HEK293 (cell line): ENCODE data around the gene POLR3E.

Source experiments
- CTCF ChIA-PET: fragments of 350-600 bp; formaldehyde crosslinking; extraction: SDS; loops from one replicate; lab custom pipeline; 2021; ENCODE audit warnings: antibody characterized with exemption; lab: Yijun Ruan, JAX
- POLR2A ChIA-PET: fragments of 300-600 bp; formaldehyde crosslinking; extraction: SDS; loops from one replicate; lab custom pipeline; 2020; ENCODE audit warnings: antibody characterized with exemption, inconsistent platforms; lab: Yijun Ruan, JAX
- H3K27ac ChIP-seq: fragments of 200-500 bp; sonication (Bioruptor generic); 2 replicates; pipeline ENCODE4 v1.5.1; 2014; ENCODE audit warnings: low read depth, low read length, control low read depth, inconsistent platforms; ENCODE audit errors: extremely low read depth
- H3K36me3 ChIP-seq, 2 experiments: fragments of 200-500 bp in 1 of 2; sonication (Bioruptor generic) in 1 of 2; 1 replicate in 1 of 2; 2 replicates in 1 of 2; pipeline ENCODE4 v1.5.1; 2014 to 2017; ENCODE audit warnings: inconsistent platforms in 2 of 2, low read length in 2 of 2; ENCODE audit not compliant: control insufficient read depth in 2 of 2, insufficient read depth in 1 of 2
- H3K4me1 ChIP-seq: fragments of 200-500 bp; sonication (Bioruptor generic); 2 replicates; pipeline ENCODE4 v1.5.1; 2014; ENCODE audit warnings: mild to moderate bottlenecking, low read length, inconsistent platforms; ENCODE audit not compliant: control insufficient read depth, insufficient read depth
- H3K4me3 ChIP-seq: 2 replicates; pipeline ENCODE4 v1.5.1; 2011; ENCODE audit warnings: low read depth, mild to moderate bottlenecking, control low read depth, low read length, moderate library complexity
- H3K9me3 ChIP-seq: fragments of 200-500 bp; sonication (Bioruptor generic); 2 replicates; pipeline ENCODE4 v1.5.1; 2014; ENCODE audit warnings: low read depth, low read length, inconsistent platforms; ENCODE audit not compliant: control insufficient read depth, insufficient read depth
- BCL11B ChIP-seq: fragments of 450-650 bp; formaldehyde crosslinking; IDR thresholded peaks from 2 replicates; pipeline ENCODE4 v1.5.1; 2016; ENCODE audit warnings: low read depth, missing biosample characterization, missing genetic modification characterization
- EGR2 ChIP-seq: fragments of 450-650 bp; formaldehyde crosslinking; IDR thresholded peaks from 2 replicates; pipeline ENCODE4 v1.5.1; 2016; ENCODE audit warnings: low read depth, missing biosample characterization, missing genetic modification characterization
- KLF9 ChIP-seq: fragments of 450-650 bp; formaldehyde crosslinking; IDR thresholded peaks from 2 replicates; pipeline ENCODE4 v1.5.1; 2016; ENCODE audit warnings: missing biosample characterization, missing genetic modification characterization, low read depth
- SCRT2 ChIP-seq: fragments of 450-650 bp; formaldehyde crosslinking; IDR thresholded peaks from 2 replicates; pipeline ENCODE4 v1.5.1; 2016; ENCODE audit warnings: missing biosample characterization, missing genetic modification characterization
- YY2 ChIP-seq: fragments of 450-650 bp; formaldehyde crosslinking; IDR thresholded peaks from 2 replicates; pipeline ENCODE4 v1.5.1; 2016; ENCODE audit warnings: missing biosample characterization, missing genetic modification characterization
- ZBTB17 ChIP-seq: fragments of 450-650 bp; formaldehyde crosslinking; IDR thresholded peaks from 2 replicates; pipeline ENCODE4 v1.5.1; 2016; ENCODE audit warnings: missing biosample characterization, missing genetic modification characterization
- ZNF114 ChIP-seq: fragments of 450-650 bp; formaldehyde crosslinking; IDR thresholded peaks from 2 replicates; pipeline ENCODE4 v1.5.0; 2017; ENCODE audit warnings: missing biosample characterization, missing genetic modification characterization
- ZNF169 ChIP-seq: fragments of 450-650 bp; formaldehyde crosslinking; IDR thresholded peaks from 2 replicates; pipeline ENCODE4 v1.5.1; 2016; ENCODE audit warnings: missing biosample characterization, missing genetic modification characterization
- ZNF19 ChIP-seq: fragments of 450-650 bp; formaldehyde crosslinking; IDR thresholded peaks from 2 replicates; pipeline ENCODE4; 2016; ENCODE audit warnings: missing biosample characterization, missing genetic modification characterization, low read depth
- ZNF2 ChIP-seq: fragments of 450-650 bp; formaldehyde crosslinking; IDR thresholded peaks from 2 replicates; pipeline ENCODE4 v1.5.1; 2016; ENCODE audit warnings: missing biosample characterization, missing genetic modification characterization
- ZNF311 ChIP-seq: fragments of 450-650 bp; formaldehyde crosslinking; IDR thresholded peaks from 2 replicates; pipeline ENCODE4 v1.5.1; 2017; ENCODE audit warnings: missing biosample characterization, missing genetic modification characterization, borderline replicate concordance
- ZNF37A ChIP-seq: fragments of 450-650 bp; IDR thresholded peaks from 2 replicates; pipeline ENCODE4 v1.5.1; 2018; ENCODE audit warnings: missing biosample characterization, missing genetic modification characterization
- ZNF548 ChIP-seq: fragments of 450-650 bp; formaldehyde crosslinking; IDR thresholded peaks from 2 replicates; pipeline ENCODE4 v1.5.1; 2016; ENCODE audit warnings: missing biosample characterization, missing genetic modification characterization
- ZNF555 ChIP-seq: fragments of 450-650 bp; formaldehyde crosslinking; conservative IDR thresholded peaks from 2 replicates; pipeline ENCODE4 v1.5.1; 2017; ENCODE audit warnings: missing biosample characterization, mild to moderate bottlenecking, missing genetic modification characterization, inconsistent platforms
- ZNF623 ChIP-seq: fragments of 450-650 bp; formaldehyde crosslinking; IDR thresholded peaks from 2 replicates; pipeline ENCODE4 v1.5.1; 2016; ENCODE audit warnings: missing biosample characterization, missing genetic modification characterization
- ZNF654 ChIP-seq: fragments of 450-650 bp; formaldehyde crosslinking; IDR thresholded peaks from 2 replicates; pipeline ENCODE4 v1.5.1; 2016; ENCODE audit warnings: low read depth, missing biosample characterization, missing genetic modification characterization
- ZNF660 ChIP-seq: fragments of 450-650 bp; IDR thresholded peaks from 2 replicates; pipeline ENCODE4 v1.5.1; 2018; ENCODE audit warnings: missing biosample characterization, mild to moderate bottlenecking, missing genetic modification characterization
- TF ChIP-seq, protein P1 (sequence below): fragments of 450-650 bp; formaldehyde crosslinking; IDR thresholded peaks from 2 replicates; pipeline ENCODE4 v1.5.1; 2016; ENCODE audit warnings: missing biosample characterization, missing genetic modification characterization
- TF ChIP-seq, protein P2 (sequence below): fragments of 450-650 bp; formaldehyde crosslinking; IDR thresholded peaks from 2 replicates; pipeline ENCODE4 v1.5.1; 2016; ENCODE audit warnings: missing biosample characterization, missing genetic modification characterization, low read depth
- TF ChIP-seq, protein P3 (sequence below): fragments of 450-650 bp; formaldehyde crosslinking; IDR thresholded peaks from 2 replicates; pipeline ENCODE4 v1.5.1; 2017; ENCODE audit warnings: missing biosample characterization, missing genetic modification characterization
- TF ChIP-seq, protein P4 (sequence below): fragments of 450-650 bp; IDR thresholded peaks from 2 replicates; pipeline ENCODE4 v1.5.1; 2018; ENCODE audit warnings: missing biosample characterization, missing genetic modification characterization
- TF ChIP-seq, protein P5 (sequence below): fragments of 450-650 bp; formaldehyde crosslinking; IDR thresholded peaks from 2 replicates; pipeline ENCODE4 v1.5.1; 2016; ENCODE audit warnings: missing biosample characterization, missing genetic modification characterization

Gene POLR3E

DNA sequence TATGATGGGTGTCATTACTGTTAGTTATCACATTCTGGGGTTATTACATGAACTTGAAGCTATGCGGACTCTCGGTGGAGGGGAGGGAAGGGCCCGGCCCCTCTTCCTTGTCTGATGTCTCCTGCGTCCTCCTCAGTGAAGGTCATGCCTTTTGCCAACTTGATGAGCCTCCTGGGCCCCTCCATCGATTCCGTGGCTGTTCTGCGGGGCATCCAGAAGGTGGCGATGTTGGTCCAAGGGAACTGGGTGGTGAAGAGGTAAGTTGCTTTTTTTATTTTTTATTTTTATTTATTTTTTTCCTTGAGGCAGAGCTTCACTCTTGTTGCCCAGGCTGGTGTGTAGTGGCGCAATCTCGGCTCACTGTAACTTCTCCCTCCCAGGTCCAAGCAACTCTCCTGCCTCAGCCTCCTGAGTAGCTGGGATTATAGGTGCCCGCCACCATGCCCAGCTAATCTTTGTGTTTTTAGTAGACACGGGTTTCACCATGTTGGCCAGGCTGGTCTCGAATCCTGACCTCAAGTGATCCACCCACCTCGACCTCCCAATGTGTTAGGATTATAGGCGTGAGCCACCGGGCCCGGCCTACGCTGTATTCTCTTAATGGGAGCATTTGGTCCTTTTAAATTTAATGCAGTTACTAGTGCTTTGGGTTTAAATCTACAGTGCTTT is 21.6 kb downstream of the POLR3E start (continued):
- TF ChIP-seq, protein P1, sequence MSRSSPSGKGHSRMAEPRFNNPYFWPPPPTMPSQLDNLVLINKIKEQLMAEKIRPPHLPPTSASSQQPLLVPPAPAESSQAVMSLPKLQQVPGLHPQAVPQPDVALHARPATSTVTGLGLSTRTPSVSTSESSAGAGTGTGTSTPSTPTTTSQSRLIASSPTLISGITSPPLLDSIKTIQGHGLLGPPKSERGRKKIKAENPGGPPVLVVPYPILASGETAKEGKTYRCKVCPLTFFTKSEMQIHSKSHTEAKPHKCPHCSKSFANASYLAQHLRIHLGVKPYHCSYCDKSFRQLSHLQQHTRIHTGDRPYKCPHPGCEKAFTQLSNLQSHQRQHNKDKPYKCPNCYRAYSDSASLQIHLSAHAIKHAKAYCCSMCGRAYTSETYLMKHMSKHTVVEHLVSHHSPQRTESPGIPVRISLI (tag by site-specific recombination), result peak; percentile 26; the same call in 1 of the 2 replicates
- peak; percentile 86 for TF ChIP-seq ZNF654 (tag by site-specific recombination)
- no peak for TF ChIP-seq ZNF555 (tag by site-specific recombination)
- no peak for TF ChIP-seq KLF9
- no peak for TF ChIP-seq ZNF311
- TF ChIP-seq, protein P2, sequence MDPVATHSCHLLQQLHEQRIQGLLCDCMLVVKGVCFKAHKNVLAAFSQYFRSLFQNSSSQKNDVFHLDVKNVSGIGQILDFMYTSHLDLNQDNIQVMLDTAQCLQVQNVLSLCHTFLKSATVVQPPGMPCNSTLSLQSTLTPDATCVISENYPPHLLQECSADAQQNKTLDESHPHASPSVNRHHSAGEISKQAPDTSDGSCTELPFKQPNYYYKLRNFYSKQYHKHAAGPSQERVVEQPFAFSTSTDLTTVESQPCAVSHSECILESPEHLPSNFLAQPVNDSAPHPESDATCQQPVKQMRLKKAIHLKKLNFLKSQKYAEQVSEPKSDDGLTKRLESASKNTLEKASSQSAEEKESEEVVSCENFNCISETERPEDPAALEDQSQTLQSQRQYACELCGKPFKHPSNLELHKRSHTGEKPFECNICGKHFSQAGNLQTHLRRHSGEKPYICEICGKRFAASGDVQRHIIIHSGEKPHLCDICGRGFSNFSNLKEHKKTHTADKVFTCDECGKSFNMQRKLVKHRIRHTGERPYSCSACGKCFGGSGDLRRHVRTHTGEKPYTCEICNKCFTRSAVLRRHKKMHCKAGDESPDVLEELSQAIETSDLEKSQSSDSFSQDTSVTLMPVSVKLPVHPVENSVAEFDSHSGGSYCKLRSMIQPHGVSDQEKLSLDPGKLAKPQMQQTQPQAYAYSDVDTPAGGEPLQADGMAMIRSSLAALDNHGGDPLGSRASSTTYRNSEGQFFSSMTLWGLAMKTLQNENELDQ, result no peak
- TF ChIP-seq ZBTB17 (tag by site-specific recombination), result no peak
- no peak for TF ChIP-seq ZNF37A
- no peak for TF ChIP-seq ZNF548 (tag by site-specific recombination)
- TF ChIP-seq ZNF623, result no peak

DNA sequence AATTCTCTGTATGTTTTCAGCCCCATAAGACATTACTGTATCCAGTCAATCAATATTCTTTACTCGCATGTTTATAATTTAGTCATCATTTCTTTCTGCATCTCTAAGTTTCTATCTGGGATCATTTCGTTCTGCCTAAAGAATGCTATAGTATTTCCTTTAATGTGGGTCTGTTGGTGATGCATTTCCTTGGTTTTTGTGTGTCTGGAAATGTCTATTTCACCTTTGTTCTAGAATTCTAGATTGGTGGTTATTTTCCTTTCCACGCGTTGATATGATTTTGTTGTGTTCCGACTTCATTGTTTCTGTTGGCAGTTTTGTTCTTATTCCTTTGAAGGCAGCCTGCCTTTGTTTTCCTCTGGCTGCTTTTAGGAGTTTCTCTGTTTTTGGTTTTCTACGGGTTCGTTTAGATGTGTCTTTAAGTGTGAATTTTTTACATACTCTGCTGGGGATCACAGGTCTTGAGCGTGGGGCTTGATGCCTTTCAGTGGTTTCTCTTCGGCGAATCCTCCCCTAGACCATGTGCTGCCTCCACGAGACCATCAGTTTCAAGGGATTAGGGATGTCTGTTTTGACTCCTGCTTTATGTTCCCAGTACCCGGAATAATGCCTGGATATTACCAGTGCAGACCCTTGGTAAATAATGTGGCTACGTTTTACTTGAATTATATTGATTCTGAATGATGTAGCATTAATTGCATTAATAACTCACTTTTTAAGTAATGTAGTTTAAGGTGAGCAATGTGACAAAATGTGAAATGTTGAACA is 23.5 kb downstream of the POLR3E start:
- Histone ChIP-seq H3K36me3 (peaks cover 11 to 89% of the 10 kb centered on the region in 2 experiments; a peak in 2 of 3 replicates), H3K27ac (no peak overlapping the region), H3K9me3 (no peaks in the 10 kb centered on the region), H3K4me3 (no peak overlapping the region), H3K4me1 (no peaks in the 10 kb centered on the region)
- TF ChIP-seq ZBTB17 (tag by site-specific recombination), result peak; percentile 31; the same call in 1 of the 2 replicates
- TF ChIP-seq EGR2 (tag by site-specific recombination), result no peak
- TF ChIP-seq ZNF19 (tag by site-specific recombination), result no peak
- TF ChIP-seq, protein P3, sequence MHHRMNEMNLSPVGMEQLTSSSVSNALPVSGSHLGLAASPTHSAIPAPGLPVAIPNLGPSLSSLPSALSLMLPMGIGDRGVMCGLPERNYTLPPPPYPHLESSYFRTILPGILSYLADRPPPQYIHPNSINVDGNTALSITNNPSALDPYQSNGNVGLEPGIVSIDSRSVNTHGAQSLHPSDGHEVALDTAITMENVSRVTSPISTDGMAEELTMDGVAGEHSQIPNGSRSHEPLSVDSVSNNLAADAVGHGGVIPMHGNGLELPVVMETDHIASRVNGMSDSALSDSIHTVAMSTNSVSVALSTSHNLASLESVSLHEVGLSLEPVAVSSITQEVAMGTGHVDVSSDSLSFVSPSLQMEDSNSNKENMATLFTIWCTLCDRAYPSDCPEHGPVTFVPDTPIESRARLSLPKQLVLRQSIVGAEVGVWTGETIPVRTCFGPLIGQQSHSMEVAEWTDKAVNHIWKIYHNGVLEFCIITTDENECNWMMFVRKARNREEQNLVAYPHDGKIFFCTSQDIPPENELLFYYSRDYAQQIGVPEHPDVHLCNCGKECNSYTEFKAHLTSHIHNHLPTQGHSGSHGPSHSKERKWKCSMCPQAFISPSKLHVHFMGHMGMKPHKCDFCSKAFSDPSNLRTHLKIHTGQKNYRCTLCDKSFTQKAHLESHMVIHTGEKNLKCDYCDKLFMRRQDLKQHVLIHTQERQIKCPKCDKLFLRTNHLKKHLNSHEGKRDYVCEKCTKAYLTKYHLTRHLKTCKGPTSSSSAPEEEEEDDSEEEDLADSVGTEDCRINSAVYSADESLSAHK (tag by site-specific recombination), result peak; percentile 83
- ChIA-PET POLR2A (interaction anchor here (0.5 kb wide), 2 partner anchors 16 to 1508 kb away, joined by 3 read pairs; no protein-coding TSS in a partner anchor), CTCF (interaction anchor here (0.6 to 2.8 kb wide), 14 partner anchors 8 to 1164 kb away, joined by 3 to 18 read pairs (median 4); partner anchors contain the start of gene LDAF1)

DNA sequence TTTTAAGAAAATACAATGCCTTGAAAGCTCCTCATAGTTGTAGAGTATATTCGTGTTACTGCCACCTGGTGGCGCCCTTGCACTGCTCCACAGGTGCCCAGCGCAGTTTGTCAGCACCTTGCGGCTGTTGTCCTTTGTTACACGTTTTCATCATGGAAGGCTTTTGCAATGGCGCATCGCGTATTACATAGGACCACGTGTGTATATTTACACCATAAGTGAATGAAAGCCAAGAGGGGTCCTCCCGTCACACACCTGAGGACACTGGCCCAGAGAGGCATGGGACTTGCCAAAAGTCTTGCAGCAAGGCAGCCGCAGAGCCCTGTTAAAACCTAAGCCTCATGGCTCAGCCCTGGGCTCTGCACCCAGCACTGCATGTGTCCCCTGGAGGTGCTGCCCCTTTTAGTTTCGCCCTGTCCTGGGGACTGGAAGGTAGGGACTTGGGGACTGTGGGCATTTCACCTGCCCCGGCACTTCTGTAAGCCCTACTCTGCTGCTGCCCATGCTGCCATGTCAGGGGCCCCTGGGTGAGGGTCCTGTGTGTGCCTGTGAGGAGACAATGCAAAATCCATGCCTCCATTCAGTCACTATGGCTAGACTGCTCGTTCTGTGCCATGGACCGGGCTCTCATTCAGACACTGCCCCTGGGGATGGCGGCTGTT is 24.3 kb downstream of the POLR3E start:
- Histone ChIP-seq H3K4me1 (no peaks in the 10 kb centered on the region), H3K9me3 (no peaks in the 10 kb centered on the region), H3K36me3 (peaks cover 11 to 89% of the 10 kb centered on the region in 2 experiments; a peak in 2 of 3 replicates), H3K4me3 (no peak overlapping the region), H3K27ac (no peak overlapping the region)
- ChIA-PET POLR2A (interaction anchor here (0.5 kb wide), 2 partner anchors 16 to 1509 kb away, joined by 3 read pairs; no protein-coding TSS in a partner anchor), CTCF (interaction anchor here (0.6 to 1.6 kb wide), 15 partner anchors 9 to 1165 kb away, joined by 3 to 6 read pairs (median 4); no protein-coding TSS in a partner anchor)
- TF ChIP-seq ZNF169, result no peak
- no peak for TF ChIP-seq ZNF114
- TF ChIP-seq, protein P4, sequence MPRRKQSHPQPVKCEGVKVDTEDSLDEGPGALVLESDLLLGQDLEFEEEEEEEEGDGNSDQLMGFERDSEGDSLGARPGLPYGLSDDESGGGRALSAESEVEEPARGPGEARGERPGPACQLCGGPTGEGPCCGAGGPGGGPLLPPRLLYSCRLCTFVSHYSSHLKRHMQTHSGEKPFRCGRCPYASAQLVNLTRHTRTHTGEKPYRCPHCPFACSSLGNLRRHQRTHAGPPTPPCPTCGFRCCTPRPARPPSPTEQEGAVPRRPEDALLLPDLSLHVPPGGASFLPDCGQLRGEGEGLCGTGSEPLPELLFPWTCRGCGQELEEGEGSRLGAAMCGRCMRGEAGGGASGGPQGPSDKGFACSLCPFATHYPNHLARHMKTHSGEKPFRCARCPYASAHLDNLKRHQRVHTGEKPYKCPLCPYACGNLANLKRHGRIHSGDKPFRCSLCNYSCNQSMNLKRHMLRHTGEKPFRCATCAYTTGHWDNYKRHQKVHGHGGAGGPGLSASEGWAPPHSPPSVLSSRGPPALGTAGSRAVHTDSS (tag by site-specific recombination), result no peak
- TF ChIP-seq, protein P5, sequence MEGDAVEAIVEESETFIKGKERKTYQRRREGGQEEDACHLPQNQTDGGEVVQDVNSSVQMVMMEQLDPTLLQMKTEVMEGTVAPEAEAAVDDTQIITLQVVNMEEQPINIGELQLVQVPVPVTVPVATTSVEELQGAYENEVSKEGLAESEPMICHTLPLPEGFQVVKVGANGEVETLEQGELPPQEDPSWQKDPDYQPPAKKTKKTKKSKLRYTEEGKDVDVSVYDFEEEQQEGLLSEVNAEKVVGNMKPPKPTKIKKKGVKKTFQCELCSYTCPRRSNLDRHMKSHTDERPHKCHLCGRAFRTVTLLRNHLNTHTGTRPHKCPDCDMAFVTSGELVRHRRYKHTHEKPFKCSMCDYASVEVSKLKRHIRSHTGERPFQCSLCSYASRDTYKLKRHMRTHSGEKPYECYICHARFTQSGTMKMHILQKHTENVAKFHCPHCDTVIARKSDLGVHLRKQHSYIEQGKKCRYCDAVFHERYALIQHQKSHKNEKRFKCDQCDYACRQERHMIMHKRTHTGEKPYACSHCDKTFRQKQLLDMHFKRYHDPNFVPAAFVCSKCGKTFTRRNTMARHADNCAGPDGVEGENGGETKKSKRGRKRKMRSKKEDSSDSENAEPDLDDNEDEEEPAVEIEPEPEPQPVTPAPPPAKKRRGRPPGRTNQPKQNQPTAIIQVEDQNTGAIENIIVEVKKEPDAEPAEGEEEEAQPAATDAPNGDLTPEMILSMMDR (tag by site-specific recombination), result peak; percentile 91
- peak; percentile 60 for TF ChIP-seq YY2 (tag by site-specific recombination)
- TF ChIP-seq ZNF2 (tag by site-specific recombination), result peak; percentile 41; the same call in 1 of the 2 replicates
- no peak for TF ChIP-seq BCL11B (tag by site-specific recombination)
- TF ChIP-seq SCRT2 (tag by site-specific recombination), result peak; percentile 98
- peak; percentile 64; the same call in 1 of the 2 replicates for TF ChIP-seq ZNF660
